IMR-90 (cell line): ENCODE measurements around the gene ECHS1. TPM values are rescaled to one million over a fixed set of nuclear protein-coding genes. Genes with fewer than 3 reads are reported as not detected.

Experiments used
- ATAC-seq: fragments of 200-7000 bp; cut with Tn5 transposase; 2 replicates; pipeline ENCODE4 v1.9.1; 2020; ENCODE audit warnings: low read depth, mild to moderate bottlenecking, moderate library complexity
- BruUV-seq: library from RNA; stranded (reverse); fragments of 400-500 nt; replicated peaks from 2 replicates; lab custom pipeline; 2021; lab: Mats Ljungman, UMichigan
- CTCF ChIA-PET: fragments of 300-600 bp; formaldehyde crosslinking; extraction: SDS; loops from one replicate; lab custom pipeline; 2021; ENCODE audit warnings: antibody characterized with exemption; lab: Yijun Ruan, JAX
- POLR2A ChIA-PET: fragments of 300-600 bp; sonication (Branson Sonifier 250); formaldehyde crosslinking; loops from one replicate; lab custom pipeline; 2022; ENCODE audit warnings: antibody characterized with exemption; ENCODE audit not compliant: unreplicated experiment; lab: Charles Lee
- DNase-seq: peaks from one replicate; pipeline ENCODE4 v3.0.0; 2013
- H2AFZ ChIP-seq: replicated peaks from 2 replicates; pipeline ENCODE3; 2013; ENCODE audit warnings: low read length, mild to moderate bottlenecking; ENCODE audit not compliant: poor library complexity
- H2AK5ac ChIP-seq: 2 replicates; pipeline ENCODE4 v1.6.1; 2013; ENCODE audit warnings: low read depth, low read length, inconsistent platforms
- H2AK9ac ChIP-seq: replicated peaks from 2 replicates; pipeline ENCODE3; 2013; ENCODE audit warnings: mild to moderate bottlenecking, low read depth, low read length, moderate library complexity; ENCODE audit not compliant: poor library complexity
- H2BK120ac ChIP-seq: 2 replicates; pipeline ENCODE4 v1.6.1; 2013; ENCODE audit warnings: low read depth, low read length, inconsistent platforms
- H2BK15ac ChIP-seq: 3 replicates; pipeline ENCODE4 v1.6.1; 2013; ENCODE audit warnings: low read depth, low read length, inconsistent platforms
- H2BK20ac ChIP-seq: 2 replicates; pipeline ENCODE4 v1.6.1; 2013; ENCODE audit warnings: low read depth, mild to moderate bottlenecking, inconsistent platforms, low read length, moderate library complexity
- H2BK5ac ChIP-seq: 2 replicates; pipeline ENCODE4 v1.6.1; 2013; ENCODE audit warnings: mild to moderate bottlenecking, low read depth, low read length, inconsistent platforms; ENCODE audit not compliant: poor library complexity, severe bottlenecking
- H3K14ac ChIP-seq: replicated peaks from 2 replicates; pipeline ENCODE4 v1.6.1; 2013; ENCODE audit warnings: low read depth, low read length, inconsistent platforms
- H3K18ac ChIP-seq: 2 replicates; pipeline ENCODE4 v1.6.1; 2013; ENCODE audit warnings: low read depth, low read length, control low read depth
- H3K23ac ChIP-seq: 2 replicates; pipeline ENCODE4 v1.6.1; 2013; ENCODE audit warnings: low read depth, low read length, inconsistent platforms
- H3K27ac ChIP-seq: 2 replicates; pipeline ENCODE4 v1.5.1; 2013; ENCODE audit warnings: mild to moderate bottlenecking, control low read depth, low read length; ENCODE audit not compliant: insufficient read depth
- H3K27me3 ChIP-seq: 2 replicates; pipeline ENCODE4 v1.6.1; 2013; ENCODE audit warnings: low read length; ENCODE audit not compliant: control insufficient read depth, insufficient read depth
- H3K36me3 ChIP-seq: 2 replicates; pipeline ENCODE4 v1.6.1; 2013; ENCODE audit warnings: low read length, mixed read lengths; ENCODE audit not compliant: control insufficient read depth, insufficient read depth
- H3K4ac ChIP-seq: 2 replicates; pipeline ENCODE4 v1.6.1; 2013; ENCODE audit warnings: low read depth, low read length, inconsistent platforms
- H3K4me1 ChIP-seq: 2 replicates; pipeline ENCODE4 v1.6.1; 2013; ENCODE audit warnings: low read length, mixed read lengths; ENCODE audit not compliant: control insufficient read depth, insufficient read depth
- H3K4me2 ChIP-seq: 2 replicates; pipeline ENCODE4 v1.6.1; 2013; ENCODE audit warnings: low read depth, mild to moderate bottlenecking, control low read depth, low read length, moderate library complexity
- H3K4me3 ChIP-seq: 2 replicates; pipeline ENCODE4 v1.5.1; 2013; ENCODE audit warnings: low read depth, mild to moderate bottlenecking, control low read depth, low read length, moderate library complexity; ENCODE audit not compliant: insufficient read depth
- H3K56ac ChIP-seq: 2 replicates; pipeline ENCODE4 v1.6.1; 2013; ENCODE audit warnings: low read length, inconsistent platforms; ENCODE audit not compliant: insufficient read depth; ENCODE audit errors: extremely low read depth
- H3K79me1 ChIP-seq, 2 experiments: 2 replicates each; pipeline ENCODE4 v1.6.1; 2013; ENCODE audit warnings: low read length in 2 of 2, inconsistent platforms in 1 of 2, low read depth in 1 of 2
- H3K9ac ChIP-seq: 2 replicates; pipeline ENCODE4 v1.6.1; 2013; ENCODE audit warnings: low read depth, low read length, control low read depth
- H3K9me1 ChIP-seq: 2 replicates; pipeline ENCODE4 v1.6.1; 2013; ENCODE audit warnings: low read length, inconsistent platforms; ENCODE audit not compliant: insufficient read depth
- H3K9me3 ChIP-seq: 2 replicates; pipeline ENCODE4 v1.6.1; 2013; ENCODE audit warnings: low read length; ENCODE audit not compliant: control insufficient read depth, insufficient read depth
- H4K20me1 ChIP-seq: 2 replicates; pipeline ENCODE4 v1.6.1; 2013; ENCODE audit warnings: low read length, inconsistent platforms; ENCODE audit not compliant: insufficient read depth
- H4K5ac ChIP-seq: 2 replicates; pipeline ENCODE4 v1.6.1; 2013; ENCODE audit warnings: mild to moderate bottlenecking, low read depth, low read length, control low read depth
- H4K8ac ChIP-seq, 2 experiments: 2 replicates each; pipeline ENCODE4 v1.6.1; 2013; ENCODE audit warnings: low read depth in 2 of 2, low read length in 2 of 2, control low read depth in 1 of 2, inconsistent platforms in 1 of 2
- H4K91ac ChIP-seq: 2 replicates; pipeline ENCODE4 v1.6.1; 2013; ENCODE audit warnings: low read depth, low read length, inconsistent platforms; ENCODE audit not compliant: insufficient read depth
- CHD1 ChIP-seq: IDR thresholded peaks from 2 replicates; pipeline ENCODE4 v1.6.1; 2012; ENCODE audit warnings: low read depth, low read length, improper control_type of control experiment
- ELK1 ChIP-seq: fragments of 150-350 bp; IDR thresholded peaks from 2 replicates; pipeline ENCODE4 v1.6.1; 2016; ENCODE audit warnings: low read depth, mild to moderate bottlenecking, low read length, moderate library complexity, borderline replicate concordance
- MAFK ChIP-seq: IDR thresholded peaks from 2 replicates; pipeline ENCODE4 v1.6.1; 2012; ENCODE audit warnings: low read depth, low read length, improper control_type of control experiment
- MAZ ChIP-seq: IDR thresholded peaks from 2 replicates; pipeline ENCODE4 v1.6.1; 2012; ENCODE audit warnings: low read depth, mild to moderate bottlenecking, low read length, improper control_type of control experiment, moderate library complexity, borderline replicate concordance
- MXI1 ChIP-seq: IDR thresholded peaks from 2 replicates; pipeline ENCODE4 v1.6.1; 2012; ENCODE audit warnings: low read depth, mild to moderate bottlenecking, low read length, moderate library complexity, borderline replicate concordance
- NFE2L2 ChIP-seq: fragments of 150-350 bp; IDR thresholded peaks from 2 replicates; pipeline ENCODE4 v1.6.1; 2016; ENCODE audit warnings: low read depth, mild to moderate bottlenecking, low read length
- POLR2A ChIP-seq: IDR thresholded peaks from 2 replicates; pipeline ENCODE4 v1.6.1; 2012; ENCODE audit warnings: mild to moderate bottlenecking, low read depth, low read length
- WGBS, 2 experiments: methylation state at CpG; one replicate each; pipeline versions ENCODE4 v1.1.5 to v1.1.7; 2013; ENCODE audit warnings: missing lambda C conversion rate in 2 of 2; ENCODE audit not compliant: insufficient read length in 1 of 2; ENCODE audit errors: extremely low coverage in 2 of 2; 5-methylcytosine and 5-hydroxymethylcytosine counted together
- dilution Hi-C: fragments of 300-500 bp; cut with HindIII; formaldehyde crosslinking; loops from one replicate; pipeline ENCODE4 v1.14.3; 2018; ENCODE audit warnings: low sequenced_read_pairs; ENCODE audit not compliant: unreplicated experiment
- in situ Hi-C: fragments of 300-500 bp; cut with MboI; formaldehyde crosslinking; loops from 3 replicates; pipeline ENCODE4 v1.14.3; 2019; ENCODE audit warnings: low sequenced_read_pairs, inconsistent platforms, mixed read lengths
- intact Hi-C: fragments of 100-400 bp; cut with micrococcal nuclease; formaldehyde crosslinking; loops from 2 replicates; pipeline ENCODE4 v1.10.0; 2022
- polyA plus RNA-seq, 3 experiments: library from polyadenylated mRNA; depleted of rRNA; stranded (reverse); fragments of >200 nt; gene quantifications; 2 replicates each; pipeline ENCODE4 v1.2.3, GENCODE V29; 2012; ENCODE audit warnings: low replicate concordance in 1 of 3
- total RNA-seq: library from RNA; depleted of rRNA; stranded (reverse); fragments of >200 nt; gene quantifications from 2 replicates; pipeline ENCODE4 v1.2.3, GENCODE V29; 2012

Gene ECHS1
- total and polyA plus RNA-seq, 2 of the 4 experiments (the other 2 are of a cell fraction) = 60.8 to 84.2 TPM

DNA sequence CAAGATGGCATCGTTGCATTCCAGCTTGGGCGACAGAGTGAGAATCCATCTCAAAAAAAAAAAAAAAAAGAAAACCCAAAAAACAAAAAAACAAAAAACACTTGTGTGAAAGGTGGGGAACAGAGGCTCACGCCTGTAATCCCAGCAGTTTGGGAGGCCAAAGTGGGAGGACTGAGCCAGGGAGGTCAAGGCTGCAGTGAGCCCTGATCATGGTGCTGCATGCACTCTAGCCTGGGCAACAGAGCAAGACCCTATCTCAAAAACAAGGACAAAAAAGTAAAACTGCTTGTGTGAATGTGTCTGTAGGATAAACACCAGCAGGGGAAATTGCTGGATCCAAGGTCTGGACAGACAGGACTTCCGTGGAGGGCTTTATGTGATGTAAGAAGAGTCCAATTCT lies 10.4 kb upstream of the ECHS1 start:
- H4K91ac ChIP-seq = no peak overlapping the region
- H2AFZ ChIP-seq = no peak overlapping the region
- no peak overlapping the region for H3K4me3 ChIP-seq
- H2BK5ac ChIP-seq = no peak overlapping the region
- ATAC-seq (no peak), DNase-seq (no peak)
- no peak overlapping the region for H2AK5ac ChIP-seq
- no peak overlapping the region for H3K27ac ChIP-seq
- H3K9me3 ChIP-seq = no peaks in the 10 kb centered on the region
- peaks cover 5% of the 10 kb centered on the region for H3K36me3 ChIP-seq
- intact Hi-C loops = no loop called here
- dilution Hi-C loops = no loop called here
- H3K18ac ChIP-seq = no peak overlapping the region
- no peak overlapping the region for H3K4me2 ChIP-seq
- H3K27me3 ChIP-seq = no peaks in the 10 kb centered on the region
- H3K9ac ChIP-seq = no peak overlapping the region
- ChIA-PET POLR2A (no interaction called here), CTCF (interaction anchor here (0.6 kb wide), 1 partner anchor 23 kb away, joined by 4 read pairs; no protein-coding TSS in a partner anchor)
- no peak overlapping the region for H2BK15ac ChIP-seq
- peaks cover 8% of the 10 kb centered on the region; the same call in 1 of the 2 replicates for H3K9me1 ChIP-seq
- no peak overlapping the region for H3K56ac ChIP-seq
- no peak overlapping the region for H3K14ac ChIP-seq
- H4K5ac ChIP-seq = no peak overlapping the region
- no TSS peak for BruUV-seq
- no peak overlapping the region for H3K23ac ChIP-seq
- H2BK120ac ChIP-seq = no peak overlapping the region
- peaks cover 3% of the 10 kb centered on the region; the same call in 1 of the 2 replicates for H3K4me1 ChIP-seq
- no peak overlapping the region for H3K4ac ChIP-seq
- WGBS, 2 experiments = no CpG with 5 or more reads among the region's 4 CpGs
- no peak overlapping the region for H2BK20ac ChIP-seq
- no peak overlapping the region for H4K8ac ChIP-seq
- in situ Hi-C loops = no loop called here
- no peak overlapping the region for H2AK9ac ChIP-seq
- H3K79me1 ChIP-seq = peaks cover 0 to 10% of the 10 kb centered on the region in 2 experiments; a peak in 3 of 4 replicates
- TF ChIP-seq POLR2A (no peak), MAZ (no peak), ELK1 (no peak), MXI1 (no peak), CHD1 (no peak), NFE2L2 (no peak), MAFK (no peak)
- no peaks in the 10 kb centered on the region for H4K20me1 ChIP-seq
